H1 (cell line): Measurements from ENCODE around the gene FNDC3A. TPM values are rescaled to one million over a fixed set of nuclear protein-coding genes. Genes with fewer than 3 reads are reported as not detected.

Experiments
- CTCF ChIA-PET: fragments of 300-600 bp; sonication (Branson Sonifier 250); formaldehyde crosslinking; loops from one replicate; lab custom pipeline; 2021; ENCODE audit not compliant: partially characterized antibody; lab: Charles Lee
- POLR2A ChIA-PET: fragments of 300-600 bp; sonication (Branson Sonifier 250); formaldehyde crosslinking; loops from one replicate; lab custom pipeline; 2021; ENCODE audit warnings: inconsistent platforms; ENCODE audit not compliant: partially characterized antibody; lab: Charles Lee
- DNase-seq, 2 experiments: peaks; one replicate each; pipeline versions ENCODE4 v3.0.0 to v3.0.0-alpha.2; 2010 to 2022; ENCODE audit warnings: low spot score in 2 of 2, low read depth in 1 of 2, mixed read lengths in 1 of 2
- FAIRE-seq: peaks from 2 replicates; lab custom pipeline; 2011; peaks lifted over from hg19 to GRCh38; lab: Jason Lieb, UNC
- H2AFZ ChIP-seq: 2 replicates; pipeline ENCODE4 v1.8.1; 2012; ENCODE audit warnings: low read length, inconsistent platforms
- H2AK5ac ChIP-seq: 2 replicates; pipeline ENCODE4 v1.6.1; 2013; ENCODE audit warnings: low read depth, low read length
- H2BK120ac ChIP-seq: replicated peaks from 2 replicates; pipeline ENCODE3; 2013; ENCODE audit warnings: low read depth, low read length, inconsistent platforms
- H2BK12ac ChIP-seq: 2 replicates; pipeline ENCODE4 v1.6.1; 2013; ENCODE audit warnings: low read depth, low read length
- H2BK15ac ChIP-seq: 2 replicates; pipeline ENCODE4 v1.6.1; 2013; ENCODE audit warnings: low read length
- H2BK20ac ChIP-seq: 2 replicates; pipeline ENCODE4 v1.6.1; 2013; ENCODE audit warnings: low read length
- H2BK5ac ChIP-seq: 2 replicates; pipeline ENCODE4 v1.6.1; 2013; ENCODE audit warnings: low read depth, low read length
- H3K14ac ChIP-seq: 2 replicates; pipeline ENCODE4 v1.6.1; 2013; ENCODE audit warnings: inconsistent platforms; ENCODE audit not compliant: insufficient read length
- H3K18ac ChIP-seq: 2 replicates; pipeline ENCODE4 v1.6.1; 2013; ENCODE audit warnings: low read length; ENCODE audit errors: extremely low read depth
- H3K23ac ChIP-seq: 2 replicates; pipeline ENCODE4 v1.6.1; 2013; ENCODE audit warnings: inconsistent platforms; ENCODE audit not compliant: insufficient read length
- H3K23me2 ChIP-seq: 2 replicates; pipeline ENCODE4 v1.6.1; 2013; ENCODE audit warnings: low read depth, low read length
- H3K27ac ChIP-seq: 2 replicates; pipeline ENCODE4 v1.6.1; 2011; ENCODE audit warnings: low read depth, low read length, inconsistent platforms
- H3K27me3 ChIP-seq, 4 experiments: replicated peaks in 1 of 4; 1 replicate in 1 of 4; 2 replicates in 3 of 4; pipeline versions ENCODE4 v1.6.1 to v1.8.1; 2011 to 2013; ENCODE audit warnings: low read length in 3 of 4, mild to moderate bottlenecking in 3 of 4, inconsistent platforms in 2 of 4, mixed read lengths in 2 of 4, moderate library complexity in 1 of 4; ENCODE audit not compliant: control insufficient read depth in 3 of 4, insufficient read depth in 3 of 4; ENCODE audit errors: extremely low read depth in 1 of 4
- H3K36me3 ChIP-seq, 4 experiments: 2 replicates each; pipeline versions ENCODE4 v1.6.1 to v1.8.1; 2011 to 2013; ENCODE audit warnings: mild to moderate bottlenecking in 4 of 4, low read length in 3 of 4, moderate library complexity in 2 of 4, control low read depth in 1 of 4, inconsistent platforms in 1 of 4; ENCODE audit not compliant: insufficient read depth in 4 of 4, control insufficient read depth in 2 of 4
- H3K4ac ChIP-seq: replicated peaks from 2 replicates; pipeline ENCODE3; 2013; ENCODE audit warnings: low read length, low read depth, mixed read lengths, inconsistent platforms; ENCODE audit not compliant: insufficient read length
- H3K4me1 ChIP-seq, 4 experiments: replicated peaks in 1 of 4; 1 replicate in 1 of 4; 2 replicates in 3 of 4; pipeline versions ENCODE4 v1.6.1 to v1.8.1; 2011 to 2013; ENCODE audit warnings: low read length in 3 of 4, inconsistent platforms in 2 of 4, mixed read lengths in 1 of 4; ENCODE audit not compliant: insufficient read depth in 4 of 4, control insufficient read depth in 3 of 4
- H3K4me2 ChIP-seq, 2 experiments: 2 replicates each; pipeline versions ENCODE4 v1.6.1 to v1.8.1; 2011 to 2013; ENCODE audit warnings: low read depth in 2 of 2, low read length in 2 of 2, control low read depth in 1 of 2, inconsistent platforms in 1 of 2, mild to moderate bottlenecking in 1 of 2; ENCODE audit not compliant: insufficient read depth in 1 of 2
- H3K4me3 ChIP-seq, 4 experiments: fragments of 200-600, 300-600 bp in 1 of 4; sonication (generic), shearing (Covaris generic), sonication (Bioruptor Twin) in 1 of 4; 2 replicates each; pipeline versions ENCODE4 v1.5.1 to v1.8.1; 2011 to 2016; ENCODE audit warnings: low read length in 4 of 4, low read depth in 3 of 4, control low read depth in 2 of 4, inconsistent platforms in 2 of 4, mild to moderate bottlenecking in 2 of 4, mixed read lengths in 1 of 4, moderate library complexity in 1 of 4; ENCODE audit not compliant: insufficient read depth in 2 of 4; ENCODE audit errors: extremely low read depth in 1 of 4
- H3K56ac ChIP-seq: replicated peaks from 2 replicates; pipeline ENCODE3; 2013; ENCODE audit warnings: low read depth, mild to moderate bottlenecking, mixed read lengths, low read length, inconsistent platforms; ENCODE audit not compliant: insufficient read length
- H3K79me1 ChIP-seq: 2 replicates; pipeline ENCODE4 v1.6.1; 2013; ENCODE audit warnings: low read depth, low read length, control low read depth
- H3K79me2 ChIP-seq, 2 experiments: 2 replicates each; pipeline versions ENCODE4 v1.6.1 to v1.8.1; 2012 to 2013; ENCODE audit warnings: low read length in 2 of 2, mild to moderate bottlenecking in 2 of 2, inconsistent platforms in 1 of 2; ENCODE audit not compliant: insufficient read depth in 2 of 2, control insufficient read depth in 1 of 2
- H3K9ac ChIP-seq, 4 experiments: replicated peaks in 1 of 4; 1 replicate in 1 of 4; 2 replicates in 3 of 4; pipeline versions ENCODE4 v1.6.1 to v1.8.1; 2011 to 2013; ENCODE audit warnings: low read depth in 3 of 4, low read length in 3 of 4, control low read depth in 2 of 4, mild to moderate bottlenecking in 2 of 4, moderate library complexity in 2 of 4, inconsistent platforms in 1 of 4; ENCODE audit errors: extremely low read depth in 1 of 4
- H3K9me3 ChIP-seq, 2 experiments: 2 replicates each; pipeline versions ENCODE4 v1.6.1 to v1.8.1; 2012 to 2013; ENCODE audit warnings: mild to moderate bottlenecking in 2 of 2, moderate library complexity in 2 of 2, control low read depth in 1 of 2, inconsistent platforms in 1 of 2, low read depth in 1 of 2, low read length in 1 of 2, mixed read lengths in 1 of 2; ENCODE audit not compliant: insufficient read depth in 2 of 2
- H4K20me1 ChIP-seq, 2 experiments: replicated peaks in 1 of 2; 2 replicates each; pipeline versions ENCODE3 to v1.8.1; 2011 to 2013; ENCODE audit warnings: inconsistent platforms in 2 of 2, low read length in 2 of 2, mild to moderate bottlenecking in 1 of 2; ENCODE audit not compliant: insufficient read depth in 2 of 2, control insufficient read depth in 1 of 2
- H4K5ac ChIP-seq: 2 replicates; pipeline ENCODE4 v1.6.1; 2013; ENCODE audit warnings: low read length, low read depth, mixed read lengths, inconsistent platforms; ENCODE audit not compliant: insufficient read length
- H4K8ac ChIP-seq: 2 replicates; pipeline ENCODE4 v1.8.0; 2013; ENCODE audit warnings: mild to moderate bottlenecking, moderate library complexity, low read length, inconsistent platforms; ENCODE audit not compliant: insufficient read depth; ENCODE audit errors: extremely low read depth
- H4K91ac ChIP-seq: replicated peaks from 2 replicates; pipeline ENCODE3; 2013; ENCODE audit warnings: low read length, mixed read lengths, inconsistent platforms; ENCODE audit not compliant: insufficient read length
- BRCA1 ChIP-seq: IDR thresholded peaks from 2 replicates; pipeline ENCODE4 v1.6.1; 2012; ENCODE audit warnings: low read depth, low read length, improper control_type of control experiment
- CHD1 ChIP-seq: IDR thresholded peaks from 2 replicates; pipeline ENCODE4 v1.6.1; 2012; ENCODE audit warnings: low read depth, low read length, improper control_type of control experiment
- CTCF ChIP-seq, 3 experiments: IDR thresholded peaks; 1 replicate in 2 of 3; 2 replicates in 1 of 3; pipeline versions ENCODE4 v1.5.1 to v1.6.1; 2011; ENCODE audit warnings: low read length in 3 of 3, mild to moderate bottlenecking in 3 of 3, inconsistent platforms in 2 of 3, low read depth in 1 of 3, moderate library complexity in 1 of 3; ENCODE audit not compliant: insufficient read depth in 1 of 3; ENCODE audit errors: control extremely low read depth in 1 of 3
- HDAC2 ChIP-seq, 2 experiments: fragments of 300-600 bp in 1 of 2; sonication (generic) in 1 of 2; IDR thresholded peaks; 2 replicates each; pipeline ENCODE4 v1.6.1; 2011 to 2012; ENCODE audit warnings: low read depth in 2 of 2, low read length in 2 of 2, mild to moderate bottlenecking in 2 of 2, moderate library complexity in 2 of 2, borderline replicate concordance in 1 of 2, inconsistent platforms in 1 of 2
- MAFK ChIP-seq: IDR thresholded peaks from 2 replicates; pipeline ENCODE4 v1.6.1; 2012; ENCODE audit warnings: low read depth, mild to moderate bottlenecking, improper control_type of control experiment, low read length
- WGBS, 2 experiments: shearing (Covaris generic) in 1 of 2; methylation state at CpG; one replicate each; pipeline versions ENCODE4 v1.1.6 to v1.1.7; 2013 to 2015; ENCODE audit warnings: low lambda C conversion rate in 2 of 2, mixed read lengths in 2 of 2, inconsistent platforms in 1 of 2, low coverage in 1 of 2, missing lambda C conversion rate in 1 of 2; ENCODE audit not compliant: insufficient replicate concordance in 2 of 2, insufficient coverage in 1 of 2, insufficient read length in 1 of 2; ENCODE audit errors: extremely low coverage in 1 of 2, missing lambda C conversion rate in 1 of 2; 5-methylcytosine and 5-hydroxymethylcytosine counted together
- polyA plus RNA-seq, 7 experiments: library from polyadenylated mRNA; depleted of rRNA in 3 of 7; stranded (reverse) in 5 of 7; unstranded in 2 of 7; fragments of >200 nt in 5 of 7; fragments of 200-250 nt in 2 of 7; gene quantifications; 1 replicate in 5 of 7; 2 replicates in 1 of 7; 4 replicates in 1 of 7; pipeline versions ENCODE4 v1.2.1 to v1.2.3, GENCODE V29; 2011 to 2013; ENCODE audit warnings: missing spikeins in 2 of 7, mixed read lengths in 2 of 7
- total RNA-seq: library from RNA; stranded (reverse); fragmentation: NEBNext Ultra II Directional; extraction: Animal tissue kit (Norgen Biotek cat#: 25700); gene quantifications from 2 replicates; pipeline ENCODE4 v1.2.1, GENCODE V29; 2021

The FNDC3A gene
- total and polyA plus RNA-seq, 2 of the 8 experiments (the other 6 are each of a cell fraction or from before 2014, with no cell fraction given) = 14.6 to 26.0 TPM

GRCh38 chr13:48928757-48929430 lies 46.8 kb upstream of the FNDC3A start:
- Histone ChIP-seq H3K56ac (no peak overlapping the region), H2BK120ac (no peak overlapping the region), H2AK5ac (no peak overlapping the region), H2BK5ac (no peak overlapping the region), H3K14ac (no peak overlapping the region), H3K79me1 (no peaks in the 10 kb centered on the region), H3K4ac (no peak overlapping the region), H3K23ac (no peak overlapping the region), H2BK20ac (no peak overlapping the region), H3K4me3 (no peak overlapping the region), H4K5ac (no peak overlapping the region), H3K9ac (no peak overlapping the region), H3K18ac (no peak overlapping the region), H2BK12ac (no peak overlapping the region), H4K20me1 (no peaks in the 10 kb centered on the region), H2BK15ac (no peak overlapping the region), H3K4me2 (no peak overlapping the region), H3K79me2 (no peaks in the 10 kb centered on the region), H4K91ac (no peak overlapping the region), H2AFZ (no peak overlapping the region), H3K23me2 (no peaks in the 10 kb centered on the region; the same call in 1 of the 2 replicates), H3K9me3 (no peaks in the 10 kb centered on the region), H3K4me1 (no peaks in the 10 kb centered on the region), H3K27me3 (no peaks in the 10 kb centered on the region), H3K36me3 (no peaks in the 10 kb centered on the region), H3K27ac (no peak overlapping the region), H4K8ac (no peak overlapping the region)
- no peak for DNase-seq
- ChIA-PET POLR2A (no interaction called here), CTCF (interaction anchor here (1.0 kb wide), 1 partner anchor 8 kb away, joined by 3 read pairs; no protein-coding TSS in a partner anchor)
- TF ChIP-seq MAFK (no peak), HDAC2 (IDR thresholded peaks at IDR 0.05; ENCODE audit: borderline replicate concordance in 1 of 2, low read depth in 2 of 2, low read length in 2 of 2) (no peak), CTCF (IDR thresholded peaks at IDR 0.05; ENCODE audit: control extremely low read depth in 1 of 3, insufficient read depth in 1 of 3, low read depth in 1 of 3, low read length in 3 of 3) (no peak), BRCA1 (no peak), CHD1 (no peak)
- 92% methylated on average over 5 of the region's 5 CpGs; no CpG with 5 or more reads in 1 of the 2 experiments for WGBS, 2 experiments
- FAIRE-seq = no peak
